ENCODE data around the gene XPR1.
"Not testable (repeated sequence)": the region's sequence is repeated elsewhere in the genome, so short reads cannot be mapped to it uniquely, and the experiment has no call there.

XPR1 gene

DNA sequence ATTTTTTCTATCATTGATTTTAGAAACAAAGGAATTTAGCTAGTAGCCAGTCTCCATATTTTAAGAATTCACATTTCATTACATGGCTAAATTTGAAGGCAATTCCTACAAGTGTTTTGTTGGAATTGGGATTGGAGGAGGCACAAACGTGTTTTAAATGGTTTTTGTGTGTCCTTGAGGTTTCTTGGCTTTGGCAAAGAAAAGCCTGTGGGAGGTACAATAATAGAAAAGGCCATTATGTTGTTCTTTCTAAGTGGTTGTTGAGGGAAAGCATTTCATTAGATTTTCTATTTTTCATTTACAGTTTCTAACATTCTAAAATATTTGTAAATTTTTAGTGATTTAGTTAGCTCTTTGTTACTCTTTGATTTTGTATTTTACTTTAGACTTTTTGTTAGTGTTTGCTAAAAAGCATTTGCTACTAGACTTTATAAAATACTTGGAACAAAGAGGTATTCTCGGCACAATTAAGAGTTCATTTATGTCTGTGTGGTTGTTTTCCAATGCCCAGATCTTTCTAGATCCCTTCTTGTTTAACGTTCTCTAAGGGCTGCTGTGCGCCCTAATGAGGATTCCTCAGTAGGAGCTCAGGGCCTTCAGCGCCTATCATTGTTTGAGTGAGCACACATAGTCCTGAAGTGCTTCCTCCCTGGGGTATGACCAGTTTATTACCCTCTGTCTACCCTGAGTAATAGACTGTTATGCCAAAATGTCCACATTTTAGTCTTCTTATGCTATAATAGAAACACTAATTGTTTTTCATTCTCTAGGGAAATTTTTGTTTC lies 210.9 kb downstream of the XPR1 start:
- DNase-seq, result no peak

DNA sequence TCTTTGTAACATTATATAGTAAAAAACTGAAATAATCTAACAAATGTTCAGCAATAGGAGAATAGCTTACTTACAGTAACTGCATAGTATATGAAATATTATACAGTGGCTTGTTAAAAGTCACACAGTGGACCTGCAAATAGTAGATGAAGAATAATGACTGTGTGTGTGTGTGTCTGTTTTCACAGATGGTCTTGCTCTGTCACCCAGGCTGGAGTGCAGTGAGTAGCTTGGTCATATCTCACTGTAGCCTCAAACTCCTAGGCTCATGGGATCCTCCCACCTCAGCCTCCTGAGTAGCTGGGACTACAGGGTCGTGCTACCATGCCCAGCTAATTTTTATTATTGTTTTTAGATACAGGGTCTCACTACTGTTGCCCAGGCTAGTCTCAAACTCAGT lies 213.5 kb downstream of the XPR1 start:
- no peak for DNase-seq

DNA sequence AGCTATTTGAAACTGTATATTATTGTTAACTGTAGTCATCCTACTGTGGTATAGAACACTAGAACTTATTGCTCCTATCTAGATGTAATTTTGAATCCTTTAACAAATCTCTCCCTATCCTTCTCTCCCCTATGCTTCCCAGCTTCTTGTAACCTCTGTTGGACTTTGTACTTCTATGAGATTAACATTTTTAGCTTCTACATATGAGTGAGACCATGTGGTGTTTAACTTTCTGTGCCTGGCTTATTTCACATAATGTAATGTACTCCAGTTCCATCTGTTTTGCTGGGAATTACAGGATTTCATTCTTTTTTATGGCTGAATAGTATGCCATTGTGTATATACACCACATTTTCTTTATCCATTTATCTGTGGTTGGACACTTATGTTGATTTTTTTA lies 216.4 kb downstream of the XPR1 start:
- no peak for DNase-seq

DNA sequence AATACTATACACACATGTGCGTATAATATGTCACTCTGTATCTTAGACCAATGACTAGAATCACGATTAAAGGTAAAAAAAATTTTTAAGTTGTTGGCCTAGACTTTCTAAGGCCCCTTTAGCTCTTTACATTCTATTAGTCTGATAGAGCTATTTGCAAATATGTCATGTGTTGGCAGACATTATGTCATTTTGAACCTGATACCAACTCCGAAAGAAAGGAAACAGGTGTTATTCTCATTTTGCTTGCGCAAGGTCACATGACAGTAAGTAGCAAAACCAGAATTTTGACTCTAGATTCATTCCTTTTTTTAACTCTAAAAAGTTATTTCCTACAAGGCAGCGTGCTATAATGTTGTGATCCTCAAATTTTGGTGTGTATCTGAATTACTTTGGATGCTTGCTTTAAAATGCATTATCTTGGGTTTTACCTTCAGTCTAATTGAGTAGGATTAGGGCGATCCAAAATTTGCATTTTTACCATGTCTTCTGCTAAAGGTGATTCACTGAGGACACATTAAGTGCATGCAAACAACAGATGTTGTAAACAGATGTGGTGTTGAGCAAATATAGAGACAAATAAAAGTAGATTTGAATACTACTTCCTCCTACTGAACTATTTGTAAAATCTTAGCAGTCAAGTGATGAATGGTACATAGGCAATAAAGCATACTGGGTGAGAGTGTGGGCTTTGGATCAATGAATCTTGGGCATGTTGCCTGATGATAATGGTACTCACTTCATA lies 217.4 kb downstream of the XPR1 start:
- no peak for DNase-seq

DNA sequence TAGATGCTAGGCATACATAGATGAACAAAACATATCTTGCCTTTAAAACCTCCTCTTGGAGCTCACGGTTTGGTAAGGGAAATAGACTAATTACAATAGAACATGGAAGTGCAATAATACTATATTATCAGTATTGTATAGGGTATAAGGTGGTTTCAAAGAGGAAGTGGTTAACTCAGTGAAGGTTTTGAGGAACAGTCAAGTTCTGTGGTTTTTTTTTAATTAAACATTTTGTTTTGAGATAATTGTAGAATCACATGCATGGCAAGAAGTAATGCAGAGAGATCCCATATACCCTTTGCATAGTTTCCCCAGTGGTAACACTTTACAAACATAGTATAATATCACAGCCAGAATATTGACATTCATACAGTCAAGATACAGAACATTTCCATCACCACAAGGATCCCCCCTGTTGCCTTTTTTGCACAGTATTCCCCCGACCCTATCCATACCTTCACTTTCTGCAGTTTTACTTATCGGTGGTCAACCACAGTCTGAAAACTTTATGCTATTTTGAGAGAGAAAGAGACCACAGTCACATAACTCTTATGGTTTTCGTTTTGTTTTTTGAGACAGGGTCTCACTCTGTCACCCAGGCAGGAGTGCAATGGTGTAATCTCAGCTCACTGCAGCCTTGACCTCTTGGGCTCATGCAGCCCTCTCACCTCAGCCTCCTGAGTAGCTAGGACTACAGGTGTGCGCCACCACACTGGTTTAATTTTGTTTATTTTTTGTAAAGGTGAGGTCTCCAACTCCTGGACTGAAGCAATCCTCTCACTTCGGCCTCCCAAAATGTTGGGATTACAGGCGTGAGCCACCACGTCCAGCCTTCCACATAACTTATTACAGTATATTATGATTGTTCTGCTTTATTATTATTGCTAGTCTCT lies 220.4 kb downstream of the XPR1 start:
- no peak for DNase-seq

DNA sequence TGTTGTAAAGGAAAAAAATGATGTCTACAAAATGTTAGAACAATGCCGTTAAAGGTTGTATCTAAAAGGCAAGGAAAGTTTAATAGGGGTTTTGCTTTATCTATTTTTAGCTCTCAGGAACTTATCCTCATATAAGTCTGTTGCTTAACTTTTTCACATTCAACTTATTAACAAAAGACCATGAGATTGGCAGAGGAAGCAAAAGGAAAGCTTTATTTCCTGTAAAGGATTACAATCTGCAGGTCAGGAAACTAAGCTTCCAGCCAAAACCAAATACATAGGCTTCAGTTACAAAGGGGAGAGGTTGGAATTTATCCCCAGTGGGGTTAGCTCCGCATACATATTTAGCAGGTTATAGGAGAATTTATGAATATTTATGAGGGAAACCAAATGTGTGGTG lies 222.2 kb downstream of the XPR1 start:
- DNase-seq, result no peak

DNA sequence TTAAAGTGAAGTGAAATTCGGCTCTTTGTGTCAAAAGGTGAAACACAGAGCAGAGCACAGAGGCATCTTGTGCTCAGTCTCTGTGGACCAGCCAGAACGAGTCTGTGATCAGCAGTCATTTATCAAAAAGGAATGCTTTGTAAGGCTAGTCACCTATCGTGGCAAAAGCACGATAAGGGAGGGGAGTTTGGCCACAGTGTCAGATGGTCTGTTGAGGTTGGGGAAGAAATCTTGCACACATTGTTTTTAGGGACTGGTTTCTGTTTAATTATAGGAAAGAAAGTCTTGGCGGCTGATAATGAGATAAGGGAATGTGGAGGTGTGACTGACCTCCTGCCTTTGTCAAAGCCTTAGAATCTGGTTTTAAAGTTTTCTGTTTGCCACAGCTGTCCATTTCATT lies 222.6 kb downstream of the XPR1 start:
- no peak for DNase-seq

DNA sequence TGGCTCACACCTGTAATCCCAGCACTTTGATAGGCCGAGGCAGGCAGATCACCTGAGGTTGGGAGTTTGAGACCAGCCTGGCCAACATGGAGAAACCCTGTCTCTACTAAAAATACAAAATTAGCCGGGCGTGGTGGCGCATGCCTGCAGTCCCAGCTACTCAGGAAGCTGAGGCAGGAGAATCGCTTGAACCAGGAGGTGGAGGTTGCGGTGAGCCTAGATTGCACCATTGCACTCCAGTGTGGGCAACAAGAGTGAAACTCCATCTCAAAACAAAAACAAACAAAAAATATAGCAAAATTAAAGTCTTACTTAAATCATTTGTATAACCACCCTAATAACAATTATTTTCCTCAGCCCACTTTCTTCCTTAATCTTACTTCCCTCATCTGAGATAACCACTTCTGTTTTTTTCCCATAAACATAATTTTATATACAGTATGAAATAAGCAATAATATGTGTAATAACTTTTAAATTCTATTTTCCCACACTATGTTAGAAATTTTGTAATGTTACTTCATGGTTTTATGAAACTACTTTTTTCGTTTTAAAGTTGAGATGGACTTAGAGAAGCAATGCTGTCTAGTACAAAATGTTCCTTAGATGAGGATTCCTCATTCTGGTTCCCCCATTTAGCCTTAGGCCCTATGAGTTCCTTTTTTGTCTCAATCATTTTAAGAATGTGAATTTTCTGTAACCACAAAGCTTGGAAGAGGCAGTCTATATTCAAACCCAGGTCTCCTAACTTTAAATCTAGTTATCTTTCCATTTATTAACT lies 226.3 kb downstream of the XPR1 start:
- DNase-seq, result not testable (repeated sequence)

DNA sequence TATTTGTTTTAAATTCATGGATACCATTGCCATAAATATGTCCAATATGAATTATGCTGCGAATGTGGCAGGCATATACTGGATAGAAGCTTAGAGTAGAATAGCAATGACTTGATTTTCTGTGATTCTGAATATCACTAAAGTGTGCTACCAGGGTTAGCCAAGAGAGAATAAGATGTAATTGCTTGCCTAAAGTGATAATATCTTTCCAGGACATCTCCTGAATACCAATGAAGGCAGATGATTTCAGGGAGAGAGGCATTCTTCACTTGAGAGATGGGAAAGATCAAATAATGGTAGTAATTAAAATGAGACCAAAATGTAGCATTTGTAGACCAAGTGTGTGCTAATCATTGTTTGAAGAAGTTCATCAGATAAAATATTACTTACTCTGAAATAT lies 227.5 kb downstream of the XPR1 start:
- DNase-seq, result no peak

DNA sequence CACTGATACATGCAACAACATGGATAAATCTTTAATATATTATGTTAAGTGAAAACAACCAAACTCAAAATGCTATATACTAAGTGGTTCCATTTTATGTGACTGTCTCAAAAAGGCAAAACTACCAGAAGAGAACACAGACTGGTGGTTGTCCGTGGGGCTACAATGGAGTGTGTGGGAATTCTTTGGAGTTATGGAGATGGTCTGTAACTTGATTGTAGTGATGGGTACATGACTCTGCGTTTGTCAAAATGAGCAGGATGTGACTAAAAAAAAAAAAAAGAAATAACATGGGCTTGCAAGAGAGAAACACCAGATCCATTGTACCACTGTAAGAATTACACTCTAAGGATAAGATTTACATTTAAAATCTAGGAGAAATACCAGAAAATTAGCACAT lies 228.7 kb downstream of the XPR1 start:
- DNase-seq, result no peak

DNA sequence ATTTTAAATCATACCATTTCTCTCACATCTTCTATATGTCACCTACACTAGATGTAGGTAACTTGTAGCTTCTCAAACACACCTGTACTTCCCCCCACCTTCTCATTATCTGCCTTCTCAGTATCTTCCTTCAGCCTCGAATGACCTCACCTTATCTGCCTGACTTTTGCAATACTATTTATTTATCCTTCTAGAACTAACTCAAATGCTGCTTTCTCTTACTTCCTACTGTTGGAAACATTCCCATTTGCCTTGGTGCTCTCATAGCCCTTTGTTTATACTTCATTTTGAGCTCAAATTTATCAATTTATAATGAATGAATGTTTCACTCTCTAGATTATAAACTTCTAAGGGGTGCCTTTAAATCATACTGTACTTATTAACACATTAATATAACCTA lies 230.5 kb downstream of the XPR1 start:
- DNase-seq, result no peak

DNA sequence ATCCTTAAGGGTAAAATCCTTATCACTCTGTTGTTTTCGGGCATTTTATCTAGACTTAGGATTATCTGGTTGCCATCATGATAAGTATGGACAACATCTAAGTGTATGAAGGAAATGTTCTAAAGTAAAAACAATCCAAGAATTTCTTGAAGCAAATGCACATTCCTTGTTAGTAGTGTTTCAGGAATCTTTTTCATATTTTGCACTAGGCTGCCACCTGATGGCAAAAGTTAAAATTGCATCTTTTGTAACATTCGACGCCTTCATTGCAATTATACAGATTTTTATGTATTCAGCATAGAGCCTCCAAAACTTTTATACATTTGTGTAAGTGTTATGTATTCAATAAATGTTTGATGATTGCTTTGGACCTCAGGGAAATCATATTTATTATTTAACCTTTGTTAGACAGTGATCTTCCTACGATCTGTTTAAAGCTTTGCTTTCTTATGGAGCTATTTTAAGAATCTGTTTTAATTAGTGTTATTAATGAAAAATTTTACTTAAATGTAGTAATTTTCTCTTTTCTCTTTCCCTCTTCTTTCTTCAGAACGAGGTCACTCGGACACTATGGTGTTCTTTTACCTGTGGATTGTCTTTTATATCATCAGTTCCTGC lies 231.4 kb downstream of the XPR1 start:
- no peak for DNase-seq

DNA sequence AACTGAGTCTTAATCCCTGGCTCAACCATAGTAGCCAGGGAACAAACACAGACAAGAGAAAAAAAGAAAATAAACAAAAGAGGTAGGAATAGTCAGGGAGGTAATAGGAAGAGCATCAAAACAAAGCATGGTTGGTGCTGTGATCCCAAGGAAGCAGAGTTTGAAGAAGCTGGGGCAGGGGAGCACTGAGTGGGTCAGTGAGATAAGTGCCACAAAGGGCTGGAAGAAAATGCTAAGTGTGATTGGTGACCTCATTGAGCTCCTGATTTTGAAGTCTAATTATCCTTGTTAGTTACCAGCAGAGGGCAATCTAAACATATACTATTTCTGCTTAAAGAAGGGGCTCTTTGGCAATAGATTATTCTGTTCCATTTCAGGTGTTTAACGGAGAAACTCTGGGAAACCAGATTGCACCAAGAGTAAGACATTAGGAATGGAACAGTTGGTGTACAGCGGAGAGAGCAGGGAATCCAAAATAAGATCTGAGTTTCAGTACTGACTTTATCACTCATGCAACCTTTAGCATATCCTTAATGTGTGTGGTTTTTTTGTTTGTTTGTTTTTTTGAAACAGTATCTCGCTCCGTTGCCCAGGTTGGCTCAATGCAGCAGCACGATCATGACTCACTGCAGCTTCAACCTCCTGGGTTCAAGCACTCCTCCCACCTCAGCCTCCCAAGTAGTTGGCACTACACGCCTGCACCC lies 250.1 kb downstream of the XPR1 start:
- DNase-seq, result no peak

DNA sequence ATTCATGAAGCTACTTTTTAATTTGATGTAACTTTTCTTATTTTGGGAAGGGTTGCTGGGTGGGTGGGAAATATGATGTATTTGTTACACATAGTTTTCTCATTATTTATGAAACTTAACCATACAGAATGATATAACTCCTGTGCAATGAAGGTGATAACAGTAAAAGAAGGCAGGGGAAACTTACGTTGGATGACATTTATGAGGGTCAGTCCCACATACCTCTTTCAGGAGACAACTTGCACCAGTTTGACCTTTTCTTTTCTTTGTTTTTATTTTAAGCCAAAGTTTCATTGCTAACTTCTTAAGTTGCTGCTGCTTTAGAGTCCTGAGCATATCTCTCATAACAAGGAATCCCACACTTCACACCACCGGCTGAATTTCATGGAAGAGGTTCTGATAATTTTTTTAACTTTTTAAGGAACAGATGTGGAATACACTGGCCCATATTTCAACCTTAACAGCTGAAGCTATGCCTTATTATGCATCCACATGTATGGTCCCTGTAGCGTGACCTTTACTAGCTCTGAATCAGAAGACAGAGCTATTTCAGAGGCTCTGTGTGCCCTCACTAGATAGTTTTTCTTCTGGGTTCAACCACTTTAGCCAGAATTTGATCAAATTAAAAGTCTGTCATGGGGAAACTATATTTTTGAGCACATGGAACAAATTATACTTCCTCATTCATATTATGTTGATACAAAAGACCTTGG lies 252.9 kb downstream of the XPR1 start:
- DNase-seq, result no peak

DNA sequence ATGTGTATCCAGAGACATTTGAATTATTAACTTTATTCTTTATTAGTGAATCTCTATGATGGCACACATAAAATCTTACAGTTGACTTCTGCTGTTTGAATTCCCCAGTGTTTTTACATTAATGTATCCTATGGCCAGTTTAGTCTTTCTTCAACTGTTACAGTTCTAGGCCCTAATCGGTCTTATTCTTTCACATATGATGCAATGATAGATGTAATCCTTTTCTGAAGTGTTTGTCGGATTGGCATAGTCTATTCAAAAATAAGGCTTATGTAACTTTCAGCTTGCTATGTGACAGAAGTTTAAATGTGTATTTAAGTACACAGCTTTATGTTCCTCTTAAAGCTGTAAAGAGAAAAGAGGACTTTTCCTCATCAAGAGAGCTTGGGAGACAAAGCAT lies 254.5 kb downstream of the XPR1 start:
- no peak for DNase-seq

DNA sequence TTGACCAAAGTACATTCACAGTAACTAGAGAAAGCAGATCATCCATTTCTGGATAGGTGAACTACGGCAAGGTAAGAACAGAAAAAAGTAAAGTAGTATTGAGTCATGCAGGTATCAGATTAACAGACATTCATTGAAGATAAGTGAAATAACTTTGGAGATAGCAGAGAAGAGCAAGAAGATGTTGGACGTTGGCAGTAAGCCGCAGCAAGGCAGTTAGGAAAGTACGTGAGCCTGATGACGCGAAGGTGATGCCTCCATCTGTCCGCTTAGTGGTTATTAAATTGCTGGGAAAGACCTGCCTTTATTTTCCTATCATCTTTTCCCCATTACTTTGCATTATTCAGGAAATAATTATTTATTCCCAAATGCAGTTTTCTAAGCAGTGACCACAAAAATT lies 256.0 kb downstream of the XPR1 start:
- no peak for DNase-seq

DNA sequence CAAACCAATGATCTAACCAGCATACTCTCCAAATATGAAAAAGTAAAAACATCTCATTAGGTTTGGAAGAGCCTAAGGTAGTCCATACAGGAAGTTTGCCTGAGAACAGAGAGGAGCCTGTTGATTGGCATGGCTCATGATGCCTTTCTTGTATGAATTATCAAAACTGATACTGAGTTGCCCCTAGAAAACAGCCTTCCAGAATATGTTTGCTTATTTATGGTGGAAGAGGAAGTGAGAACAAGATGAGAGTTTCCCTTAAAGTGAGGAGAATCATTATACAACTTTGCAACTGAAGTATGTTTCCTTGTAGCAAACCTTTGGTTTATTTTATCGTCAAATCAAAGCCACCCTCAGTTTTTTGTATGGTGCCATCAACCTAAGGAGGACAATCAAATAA lies 257.0 kb downstream of the XPR1 start:
- no peak for DNase-seq

DNA sequence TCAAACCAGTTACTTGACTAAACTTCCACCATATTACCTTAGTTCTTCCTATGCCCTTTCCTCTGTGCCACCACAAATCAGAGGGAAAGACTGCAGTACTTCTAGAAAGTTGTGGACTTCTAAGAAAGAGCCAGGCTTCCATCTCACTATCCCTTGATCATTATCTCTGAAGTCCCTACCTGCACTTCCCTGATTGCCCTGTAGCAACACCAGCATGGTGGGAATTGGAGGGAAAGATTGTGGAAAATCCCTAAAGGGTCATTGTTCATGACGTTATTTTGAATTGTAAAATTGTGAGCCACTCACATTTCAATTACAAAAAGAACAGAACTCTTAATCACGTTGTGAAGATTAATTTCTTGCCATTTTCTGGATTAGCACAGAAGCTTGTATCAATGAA lies 257.5 kb downstream of the XPR1 start:
- no peak for DNase-seq

DNA sequence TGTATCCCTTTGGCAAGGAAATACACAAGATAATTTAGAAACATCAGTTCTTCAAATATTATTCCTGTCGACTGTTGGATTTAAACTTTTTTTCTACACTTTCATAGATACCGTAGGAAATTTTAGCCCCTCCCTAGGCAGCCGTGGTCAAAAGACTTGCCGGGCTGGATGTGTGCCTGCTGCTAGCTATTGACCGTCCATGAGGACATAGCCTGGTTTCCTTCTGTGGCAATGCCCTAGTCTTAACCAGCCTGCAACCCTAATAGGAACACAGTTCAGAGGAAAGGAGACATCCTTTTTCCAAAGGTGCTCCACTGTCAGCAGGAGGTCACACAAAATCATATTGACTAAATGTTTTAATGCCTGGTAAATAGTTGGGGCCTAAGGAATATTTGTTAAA lies 260.4 kb downstream of the XPR1 start:
- DNase-seq, result no peak

DNA sequence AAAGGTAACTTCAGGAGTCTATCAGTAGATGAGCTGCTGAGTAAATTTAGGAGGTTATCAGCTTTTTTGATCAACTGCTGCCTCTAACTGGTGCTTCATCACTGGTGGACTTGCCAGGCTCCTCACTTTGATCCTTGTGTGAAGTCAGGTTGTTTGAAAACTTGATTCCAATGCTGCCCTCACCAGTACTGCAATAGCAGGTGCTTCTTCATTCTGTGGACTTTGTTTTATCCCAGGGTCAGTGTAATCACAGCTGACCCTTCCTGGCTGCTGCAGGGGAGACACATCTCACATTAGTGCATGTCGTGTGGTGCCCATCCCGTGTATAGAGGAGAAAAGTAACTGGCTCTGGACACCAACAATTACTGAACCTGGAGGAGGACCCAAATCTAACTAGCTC lies 260.9 kb downstream of the XPR1 start:
- DNase-seq, result no peak

DNA sequence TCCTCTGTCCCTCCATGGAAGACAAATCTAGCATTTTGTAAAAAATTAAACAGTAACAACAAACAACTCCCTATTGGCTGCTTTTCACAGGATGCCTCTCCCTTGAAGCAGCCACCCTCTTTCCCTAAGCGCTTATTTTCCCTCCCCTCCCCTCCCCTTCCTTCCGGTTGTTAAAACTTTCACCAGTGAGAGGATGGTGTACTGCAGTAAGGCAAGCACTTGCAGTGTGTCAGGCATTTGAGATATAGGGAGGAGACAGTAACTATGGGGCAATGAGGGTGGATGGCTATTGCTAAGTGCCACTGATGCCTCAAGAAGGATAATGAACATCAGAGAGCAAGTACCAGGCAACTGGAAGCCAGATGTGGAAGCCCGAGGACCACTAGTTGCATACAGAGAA lies 261.8 kb downstream of the XPR1 start:
- no peak for DNase-seq

All from activated gamma-delta T cell (primary cell).